Mesenchymal stem cell (in vitro differentiated cells and primary cell): ENCODE results near the gene NCOA7.

ENCODE experiments used
- DNase-seq: peaks from one replicate; pipeline ENCODE4 v3.0.0-alpha.2; 2013
- H2AFZ ChIP-seq: one replicate; pipeline ENCODE4 v1.6.1; 2013; ENCODE audit warnings: low read depth, mild to moderate bottlenecking, control low read depth, inconsistent platforms, low read length, moderate library complexity
- H2AK5ac ChIP-seq: 2 replicates; pipeline ENCODE4 v1.6.1; 2013; ENCODE audit warnings: low read length, moderate library complexity, mild to moderate bottlenecking, inconsistent platforms; ENCODE audit not compliant: severe bottlenecking
- H2BK120ac ChIP-seq: one replicate; pipeline ENCODE4 v1.6.1; 2013; ENCODE audit warnings: low read depth, mild to moderate bottlenecking, inconsistent platforms, low read length, moderate library complexity
- H2BK12ac ChIP-seq, 2 experiments: one replicate each; pipeline ENCODE4 v1.6.1; 2013; ENCODE audit warnings: inconsistent platforms in 2 of 2, low read length in 2 of 2, mild to moderate bottlenecking in 2 of 2, moderate library complexity in 2 of 2, control low read depth in 1 of 2
- H2BK15ac ChIP-seq: one replicate; pipeline ENCODE4 v1.6.1; 2013; ENCODE audit warnings: mild to moderate bottlenecking, low read depth, inconsistent platforms; ENCODE audit not compliant: poor library complexity, severe bottlenecking
- H2BK5ac ChIP-seq: 2 replicates; pipeline ENCODE4 v1.6.1; 2013; ENCODE audit warnings: low read depth, mild to moderate bottlenecking, low read length, control low read depth, inconsistent platforms; ENCODE audit not compliant: poor library complexity, severe bottlenecking
- H3K14ac ChIP-seq, 2 experiments: one replicate each; pipeline ENCODE4 v1.6.1; 2013; ENCODE audit warnings: inconsistent platforms in 2 of 2, low read length in 2 of 2, control low read depth in 1 of 2, mild to moderate bottlenecking in 1 of 2, moderate library complexity in 1 of 2
- H3K18ac ChIP-seq, 2 experiments: one replicate each; pipeline ENCODE4 v1.6.1; 2013; ENCODE audit warnings: inconsistent platforms in 2 of 2, low read length in 2 of 2, control low read depth in 1 of 2, low read depth in 1 of 2, mild to moderate bottlenecking in 1 of 2
- H3K23ac ChIP-seq, 2 experiments: one replicate each; pipeline ENCODE4 v1.6.1; 2013; ENCODE audit warnings: inconsistent platforms in 2 of 2, low read length in 2 of 2, mild to moderate bottlenecking in 2 of 2, moderate library complexity in 2 of 2, control low read depth in 1 of 2
- H3K27ac ChIP-seq: 2 replicates; pipeline ENCODE4 v1.5.1; 2013; ENCODE audit warnings: mild to moderate bottlenecking, moderate library complexity, low read length, control low read depth, inconsistent platforms; ENCODE audit not compliant: poor library complexity, severe bottlenecking
- H3K27me3 ChIP-seq, 2 experiments: 2 replicates each; pipeline versions ENCODE4 v1.6.1 to v1.7.0; 2013; ENCODE audit warnings: low read length in 2 of 2, mild to moderate bottlenecking in 2 of 2, moderate library complexity in 2 of 2, control low read depth in 1 of 2, inconsistent platforms in 1 of 2; ENCODE audit not compliant: control insufficient read depth in 1 of 2, insufficient read depth in 1 of 2
- H3K36me3 ChIP-seq, 2 experiments: 2 replicates each; pipeline versions ENCODE4 v1.6.1 to v1.7.0; 2013; ENCODE audit warnings: low read length in 2 of 2, control low read depth in 1 of 2, inconsistent platforms in 1 of 2, low read depth in 1 of 2, mild to moderate bottlenecking in 1 of 2; ENCODE audit not compliant: insufficient read depth in 2 of 2, control insufficient read depth in 1 of 2
- H3K4ac ChIP-seq, 2 experiments: one replicate each; pipeline ENCODE4 v1.6.1; 2013; ENCODE audit warnings: inconsistent platforms in 2 of 2, low read length in 2 of 2, mild to moderate bottlenecking in 2 of 2, moderate library complexity in 2 of 2, control low read depth in 1 of 2, low read depth in 1 of 2
- H3K4me1 ChIP-seq: 2 replicates; pipeline ENCODE4 v1.6.1; 2013; ENCODE audit warnings: low read depth, low read length, control low read depth; ENCODE audit not compliant: control insufficient read depth, insufficient read depth
- H3K4me2 ChIP-seq: 2 replicates; pipeline ENCODE4 v1.6.1; 2013; ENCODE audit warnings: low read length, mild to moderate bottlenecking, inconsistent platforms; ENCODE audit not compliant: poor library complexity, severe bottlenecking
- H3K4me3 ChIP-seq, 2 experiments: 2 replicates each; pipeline versions ENCODE4 v1.5.1 to v1.7.0; 2013; ENCODE audit warnings: low read length in 2 of 2, mild to moderate bottlenecking in 2 of 2, control low read depth in 1 of 2, low read depth in 1 of 2; ENCODE audit not compliant: insufficient read depth in 1 of 2
- H3K79me1 ChIP-seq: replicated peaks from 2 replicates; pipeline ENCODE4 v1.6.1; 2013; ENCODE audit warnings: mild to moderate bottlenecking, control low read depth, low read length, inconsistent platforms; ENCODE audit not compliant: poor library complexity, severe bottlenecking
- H3K9ac ChIP-seq: 2 replicates; pipeline ENCODE4 v1.7.0; 2013; ENCODE audit warnings: mild to moderate bottlenecking, low read length, moderate library complexity
- H3K9me3 ChIP-seq: 2 replicates; pipeline ENCODE4 v1.7.0; 2013; ENCODE audit warnings: mild to moderate bottlenecking, low read length; ENCODE audit not compliant: control insufficient read depth
- H4K8ac ChIP-seq: one replicate; pipeline ENCODE4 v1.6.1; 2013; ENCODE audit warnings: inconsistent platforms, mild to moderate bottlenecking, low read length, moderate library complexity
- H4K91ac ChIP-seq: one replicate; pipeline ENCODE4 v1.6.1; 2013; ENCODE audit warnings: mild to moderate bottlenecking, low read length, inconsistent platforms
- WGBS: methylation state at CpG from one replicate; pipeline ENCODE4 v1.1.7; 2013; ENCODE audit warnings: mixed read lengths; 5-methylcytosine and 5-hydroxymethylcytosine counted together

The NCOA7 gene

DNA sequence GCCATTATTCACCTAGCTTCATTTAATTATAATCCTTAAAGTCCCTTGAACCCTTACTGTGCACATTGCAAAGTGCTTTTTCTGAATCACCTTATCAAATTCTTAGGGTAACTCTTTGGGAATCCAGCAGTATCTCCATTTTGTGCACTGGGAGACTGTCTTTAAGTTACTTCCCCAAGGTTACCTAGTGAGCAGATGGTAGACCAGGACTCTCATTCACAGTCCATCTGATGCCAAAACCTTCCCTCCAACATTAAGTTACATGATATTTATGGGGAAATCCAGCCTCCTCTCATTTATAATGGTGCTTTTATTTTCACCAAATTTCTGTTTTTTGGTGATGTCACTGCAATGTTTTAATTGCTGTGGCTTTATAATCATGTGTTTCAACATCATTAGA is 75.7 kb downstream of the NCOA7 start:
- Histone ChIP-seq H2BK15ac (no peak overlapping the region), H3K4me3 (no peak overlapping the region), H3K36me3 (no peaks in the 10 kb centered on the region), H3K4me2 (no peak overlapping the region), H3K27me3 (no peaks in the 10 kb centered on the region), H3K9ac (no peak overlapping the region), H3K23ac (no peak overlapping the region), H2BK120ac (no peak overlapping the region), H2AFZ (no peak overlapping the region), H2AK5ac (no peak overlapping the region), H2BK5ac (no peak overlapping the region), H3K9me3 (no peaks in the 10 kb centered on the region), H4K8ac (no peak overlapping the region), H3K4ac (no peak overlapping the region), H2BK12ac (no peak overlapping the region), H4K91ac (no peak overlapping the region), H3K18ac (no peak overlapping the region), H3K79me1 (peaks cover 5% of the 10 kb centered on the region), H3K4me1 (peaks cover 2% of the 10 kb centered on the region), H3K14ac (no peak overlapping the region), H3K27ac (no peak overlapping the region)
- DNase-seq = no peak

DNA sequence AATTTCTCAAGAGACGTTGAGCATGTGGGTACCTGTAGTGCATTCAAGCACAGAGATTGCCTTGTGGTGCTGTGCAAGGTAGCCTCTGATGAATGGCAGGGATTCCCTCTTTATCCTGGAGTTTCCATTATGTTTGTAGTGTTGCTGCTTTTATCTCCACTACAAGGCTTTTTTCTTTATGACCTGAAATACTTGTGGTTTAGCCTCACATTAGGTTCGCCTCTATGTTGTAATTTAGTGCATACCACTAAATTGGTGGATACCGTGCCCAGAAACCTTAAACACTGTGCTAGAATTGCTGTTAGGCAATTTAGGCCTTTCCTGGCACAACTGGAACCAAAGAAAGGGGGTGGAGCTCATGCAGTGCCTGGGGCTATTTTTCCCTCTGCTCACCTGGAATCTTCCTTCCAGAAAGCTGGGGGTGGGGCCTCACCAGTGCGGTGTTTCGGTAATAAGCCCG is 76.8 kb downstream of the NCOA7 start:
- Histone ChIP-seq H2BK12ac (no peak overlapping the region), H3K9ac (peak overlapping the region; percentile 41), H4K91ac (no peak overlapping the region), H3K9me3 (no peaks in the 10 kb centered on the region), H2BK15ac (no peak overlapping the region), H3K18ac (no peak overlapping the region), H3K27me3 (no peaks in the 10 kb centered on the region), H3K79me1 (peaks cover 5% of the 10 kb centered on the region), H3K4me2 (no peak overlapping the region), H3K4me1 (peaks cover 2% of the 10 kb centered on the region), H3K4ac (no peak overlapping the region), H3K27ac (no peak overlapping the region), H2AFZ (no peak overlapping the region), H3K23ac (no peak overlapping the region), H3K4me3 (no peak overlapping the region), H3K36me3 (no peaks in the 10 kb centered on the region), H2BK120ac (no peak overlapping the region), H2AK5ac (no peak overlapping the region), H2BK5ac (no peak overlapping the region), H4K8ac (no peak overlapping the region), H3K14ac (no peak overlapping the region)
- DNase-seq = peak; percentile 87
- 65% methylated on average over 6 of the region's 6 CpGs for WGBS

DNA sequence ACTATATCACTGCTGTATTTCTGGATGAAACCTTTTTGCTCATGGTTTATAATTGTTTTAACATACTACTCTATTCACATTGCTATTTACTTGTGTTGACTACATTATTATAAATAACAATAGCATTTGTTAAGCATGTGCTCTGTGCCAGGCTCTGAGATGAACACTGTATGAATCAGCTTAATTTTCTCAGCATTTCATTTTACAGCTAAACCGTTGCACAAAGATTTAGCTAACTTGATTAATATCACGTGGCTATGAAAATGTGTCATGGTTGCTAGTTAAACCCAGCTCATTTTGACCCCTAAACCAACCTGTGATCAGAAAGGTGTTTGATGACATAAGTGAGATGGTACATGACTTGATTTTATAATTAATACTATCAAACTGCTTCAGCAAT is 77.5 kb downstream of the NCOA7 start:
- WGBS = no CpG with 5 or more reads among the region's 2 CpGs
- H2BK5ac ChIP-seq = no peak overlapping the region
- no peak overlapping the region for H3K23ac ChIP-seq

DNA sequence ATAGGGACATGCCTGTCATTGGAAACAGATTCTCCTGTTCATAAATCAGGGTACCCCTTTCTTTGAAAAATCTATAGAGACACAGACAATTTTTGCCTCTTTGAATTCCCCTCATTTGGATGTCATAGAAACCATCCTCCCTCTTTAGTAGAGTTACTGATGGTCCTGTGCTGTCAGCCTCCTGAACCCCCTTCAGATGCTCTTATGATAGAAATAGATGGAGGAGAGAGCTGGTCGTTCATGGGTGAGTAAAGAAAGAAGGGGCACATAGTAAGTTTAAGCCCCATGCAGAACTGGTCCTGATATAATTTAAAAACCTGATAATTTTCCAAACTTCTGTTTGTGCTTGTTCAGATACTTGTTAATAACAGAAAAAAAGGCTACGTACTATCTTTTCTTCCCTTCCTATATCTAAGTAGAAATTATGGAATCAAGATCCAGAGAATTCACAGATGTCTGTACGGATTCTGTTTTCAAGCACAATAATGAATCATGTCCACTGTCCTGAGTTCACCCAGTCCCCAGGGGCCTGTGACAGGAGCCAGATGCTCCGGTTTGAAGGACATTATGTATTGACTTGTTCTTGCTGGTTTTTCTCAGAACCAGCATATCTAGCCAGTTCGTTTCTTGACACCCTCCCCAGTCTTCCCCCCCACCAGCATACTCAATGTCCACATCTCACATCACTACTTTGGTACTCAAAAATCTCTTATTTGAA is 78.1 kb downstream of the NCOA7 start:
- no peak overlapping the region for H2AFZ ChIP-seq
- no peak overlapping the region for H2BK15ac ChIP-seq
- H3K36me3 ChIP-seq = no peaks in the 10 kb centered on the region
- peak overlapping the region in 1 of 2 experiments; percentile 41 for H3K4ac ChIP-seq
- no peak overlapping the region for H4K91ac ChIP-seq
- no peak overlapping the region for H3K27ac ChIP-seq
- no peak overlapping the region for H2BK12ac ChIP-seq
- H3K9ac ChIP-seq = peak overlapping the region; percentile 41
- H3K27me3 ChIP-seq = no peaks in the 10 kb centered on the region
- no peak overlapping the region for H2AK5ac ChIP-seq
- no peak overlapping the region for H3K14ac ChIP-seq
- peak overlapping the region in 1 of 2 experiments; percentile 16 for H3K18ac ChIP-seq
- H3K23ac ChIP-seq = no peak overlapping the region
- peaks cover 5% of the 10 kb centered on the region for H3K79me1 ChIP-seq
- H2BK120ac ChIP-seq = peak overlapping the region; percentile 19
- peaks cover 2% of the 10 kb centered on the region for H3K4me1 ChIP-seq
- DNase-seq = peak; percentile 67
- H3K4me3 ChIP-seq = no peak overlapping the region
- 24% methylated on average over 4 of the region's 5 CpGs for WGBS
- H4K8ac ChIP-seq = no peak overlapping the region
- H2BK5ac ChIP-seq = no peak overlapping the region
- H3K9me3 ChIP-seq = no peaks in the 10 kb centered on the region
- H3K4me2 ChIP-seq = no peak overlapping the region

More for the DNA sequence above, 77.5 kb downstream of the NCOA7 start:
- H3K9me3 ChIP-seq = no peaks in the 10 kb centered on the region
- no peak overlapping the region for H3K18ac ChIP-seq
- H3K27me3 ChIP-seq = no peaks in the 10 kb centered on the region
- H3K36me3 ChIP-seq = no peaks in the 10 kb centered on the region
- peaks cover 5% of the 10 kb centered on the region for H3K79me1 ChIP-seq
- no peak overlapping the region for H2BK120ac ChIP-seq
- H2BK12ac ChIP-seq = no peak overlapping the region
- H3K4me1 ChIP-seq = peaks cover 2% of the 10 kb centered on the region
- H2BK15ac ChIP-seq = no peak overlapping the region
- no peak overlapping the region for H4K91ac ChIP-seq
- no peak overlapping the region for H2AFZ ChIP-seq
- H3K27ac ChIP-seq = no peak overlapping the region
- H3K4ac ChIP-seq = no peak overlapping the region
- H2AK5ac ChIP-seq = no peak overlapping the region
- H3K14ac ChIP-seq = no peak overlapping the region
- H3K9ac ChIP-seq = peak overlapping the region; percentile 41
- DNase-seq = no peak
- no peak overlapping the region for H3K4me3 ChIP-seq
- H3K4me2 ChIP-seq = no peak overlapping the region
- H4K8ac ChIP-seq = no peak overlapping the region
